ENCODE data around the gene NFAM1.

- TF ChIP-seq CTCF (IDR thresholded peaks at IDR 0.05; ENCODE audit: poor library complexity): peak; percentile 65
- TF ChIP-seq EZH2 (IDR thresholded peaks at IDR 0.05; ENCODE audit: borderline replicate concordance): no peak
Observed at GRCh38 chr22:42473484-42474193, 41.4 kb upstream of the NFAM1 start.
